Caco-2 (cell line): ENCODE measurements around the gene MAU2. TPM values are rescaled to one million over a fixed set of nuclear protein-coding genes. Genes with fewer than 3 reads are reported as not detected.

ENCODE experiments used
- BruUV-seq: library from RNA; stranded (reverse); fragments of 400-500 nt; replicated peaks from 2 replicates; lab custom pipeline; 2021; lab: Mats Ljungman, UMichigan
- CTCF ChIA-PET: fragments of 300-600 bp; sonication (Branson Sonifier 250); formaldehyde crosslinking; loops from one replicate; lab custom pipeline; 2022; ENCODE audit warnings: antibody characterized with exemption; lab: Charles Lee
- POLR2A ChIA-PET: fragments of 300-600 bp; sonication (Branson Sonifier 250); formaldehyde crosslinking; loops from one replicate; lab custom pipeline; 2022; ENCODE audit warnings: antibody characterized with exemption; lab: Charles Lee
- DNase-seq, 2 experiments: peaks; one replicate each; pipeline versions ENCODE4 v3.0.0 to v3.0.0-alpha.2; 2020 to 2022
- H3K27me3 ChIP-seq: replicated peaks from 2 replicates; pipeline ENCODE4 v1.6.0; 2011; ENCODE audit warnings: low read length; ENCODE audit not compliant: control insufficient read depth, insufficient read depth
- H3K36me3 ChIP-seq: 2 replicates; pipeline ENCODE4 v1.5.1; 2011; ENCODE audit warnings: low read length; ENCODE audit not compliant: control insufficient read depth, insufficient read depth
- H3K4me1 ChIP-seq: fragments of 250-450 bp; sonication (Bioruptor Pico); 2 replicates; pipeline ENCODE4 v1.5.1; 2020; ENCODE audit warnings: mild to moderate bottlenecking
- H3K4me3 ChIP-seq: 2 replicates; pipeline ENCODE4 v1.5.1; 2011; ENCODE audit warnings: low read depth, mild to moderate bottlenecking, control low read depth, low read length
- H3K9me3 ChIP-seq: fragments of 250-450 bp; sonication (Bioruptor Pico); 2 replicates; pipeline ENCODE4 v1.5.1; 2020; ENCODE audit warnings: mild to moderate bottlenecking, moderate library complexity
- H3K27ac Mint-ChIP-seq: one replicate; pipeline ENCODE4 v1.8.0; 2022; ENCODE audit warnings: mixed read lengths; ENCODE audit not compliant: unreplicated experiment
- H3K27me3 Mint-ChIP-seq: one replicate; pipeline ENCODE4 v1.8.0; 2022; ENCODE audit warnings: mixed read lengths; ENCODE audit not compliant: insufficient read depth, unreplicated experiment
- H3K36me3 Mint-ChIP-seq: one replicate; pipeline ENCODE4 v1.8.0; 2022; ENCODE audit warnings: mild to moderate bottlenecking, mixed read lengths; ENCODE audit not compliant: insufficient read depth, unreplicated experiment
- H3K4me1 Mint-ChIP-seq: one replicate; pipeline ENCODE4 v1.8.0; 2022; ENCODE audit warnings: low read depth, mixed read lengths; ENCODE audit not compliant: unreplicated experiment
- H3K4me3 Mint-ChIP-seq: one replicate; pipeline ENCODE4 v1.8.0; 2022; ENCODE audit warnings: mild to moderate bottlenecking, moderate library complexity, mixed read lengths; ENCODE audit not compliant: unreplicated experiment
- H3K9me3 Mint-ChIP-seq: one replicate; pipeline ENCODE4 v1.8.0; 2022; ENCODE audit warnings: mixed read lengths; ENCODE audit not compliant: unreplicated experiment
- CTCF ChIP-seq, 2 experiments: fragments of 200-600 bp in 1 of 2; IDR thresholded peaks; 1 replicate in 1 of 2; 2 replicates in 1 of 2; pipeline versions ENCODE4 v1.5.1 to v1.8.0; 2011 to 2022; ENCODE audit warnings: antibody characterized with exemption in 1 of 2, control low read depth in 1 of 2, inconsistent platforms in 1 of 2, low read depth in 1 of 2, low read length in 1 of 2, mild to moderate bottlenecking in 1 of 2, moderate library complexity in 1 of 2; ENCODE audit not compliant: insufficient read depth in 1 of 2, severe bottlenecking in 1 of 2, unreplicated experiment in 1 of 2
- intact Hi-C: fragments of 100-400 bp; cut with micrococcal nuclease; formaldehyde crosslinking; loops from one replicate; pipeline ENCODE4 v1.10.0; 2022; ENCODE audit not compliant: unreplicated experiment
- total RNA-seq: library from RNA; stranded (reverse); gene quantifications from 2 replicates; pipeline ENCODE4 v1.2.3, GENCODE V29; 2022

The MAU2 gene
- total RNA-seq, 1 experiment from 2014 or later = 51.3 TPM

- Mint-ChIP-seq H3K27me3 (no peaks in the 10 kb centered on the region), H3K9me3 (no peaks in the 10 kb centered on the region), H3K36me3 (peaks cover 34% of the 10 kb centered on the region), H3K27ac (no peak overlapping the region), H3K4me3 (no peak overlapping the region), H3K4me1 (peaks cover 10% of the 10 kb centered on the region)
- Histone ChIP-seq H3K4me3 (no peak overlapping the region), H3K4me1 (peaks cover 21% of the 10 kb centered on the region), H3K9me3 (no peaks in the 10 kb centered on the region), H3K27me3 (no peaks in the 10 kb centered on the region), H3K36me3 (no peaks in the 10 kb centered on the region)
- no TSS peak for BruUV-seq
- intact Hi-C loops = no loop called here
- ChIA-PET CTCF (no interaction called here), POLR2A (no interaction called here)
- no peak for TF ChIP-seq CTCF (IDR thresholded peaks at IDR 0.05; ENCODE audit: insufficient read depth in 1 of 2, low read depth in 1 of 2, low read length in 1 of 2, severe bottlenecking in 1 of 2, unreplicated experiment in 1 of 2)
- no peak for DNase-seq
Measured at GRCh38 chr19:19382118-19382517, 61.5 kb downstream of the MAU2 start.

GRCh38 chr19:19384486-19384885 lies 63.9 kb downstream of the MAU2 start:
- peak overlapping the region; percentile 54 for H3K4me3 ChIP-seq
- CTCF ChIA-PET = interaction anchor here (1.5 to 1.7 kb wide), 2 partner anchors 11 to 22 kb away, joined by 4 to 6 read pairs; partner anchors contain the start of gene GATAD2A

More at GRCh38 chr19:19384486-19384885, 63.9 kb downstream of the MAU2 start:
- Histone ChIP-seq H3K9me3 (no peaks in the 10 kb centered on the region), H3K27me3 (no peaks in the 10 kb centered on the region), H3K4me1 (peaks cover 6% of the 10 kb centered on the region; the same call in 1 of the 2 replicates), H3K36me3 (no peaks in the 10 kb centered on the region)
- Mint-ChIP-seq H3K4me3 (peak overlapping the region; percentile 94), H3K9me3 (no peaks in the 10 kb centered on the region), H3K27ac (peak overlapping the region; percentile 99), H3K27me3 (no peaks in the 10 kb centered on the region), H3K36me3 (peaks cover 34% of the 10 kb centered on the region), H3K4me1 (peaks cover 6% of the 10 kb centered on the region)
- POLR2A ChIA-PET = interaction anchor here (1.3 to 1.6 kb wide), 2 partner anchors 18 to 21 kb away, joined by 3 to 33 read pairs; partner anchors contain the start of gene GATAD2A
- no TSS peak for BruUV-seq
- DNase-seq = no peak
- intact Hi-C loops = loop anchor here (2.0 kb wide), 1 partner anchor 18 kb away; no protein-coding TSS in a partner anchor
- no peak for TF ChIP-seq CTCF (IDR thresholded peaks at IDR 0.05; ENCODE audit: insufficient read depth in 1 of 2, low read depth in 1 of 2, low read length in 1 of 2, severe bottlenecking in 1 of 2, unreplicated experiment in 1 of 2)
